Urinary bladder (tissue), 4 donors: ENCODE results near the gene RBM12. TPM values are rescaled to one million over a fixed set of nuclear protein-coding genes. Genes with fewer than 3 reads are reported as not detected.

Experiments used
- DNase-seq: peaks from one replicate; pipeline ENCODE4 v3.0.0-alpha.2; 2015; ENCODE audit errors: extremely low spot score
- H3K27ac ChIP-seq: one replicate; pipeline ENCODE4 v1.5.1; 2013; ENCODE audit warnings: low read depth, mild to moderate bottlenecking, moderate library complexity
- H3K36me3 ChIP-seq: one replicate; pipeline ENCODE4 v1.6.1; 2013; ENCODE audit warnings: mild to moderate bottlenecking, moderate library complexity; ENCODE audit not compliant: insufficient read depth
- H3K4me1 ChIP-seq: one replicate; pipeline ENCODE4 v1.6.1; 2013; ENCODE audit warnings: mild to moderate bottlenecking, moderate library complexity; ENCODE audit not compliant: insufficient read depth
- H3K4me3 ChIP-seq: one replicate; pipeline ENCODE4 v1.5.1; 2013; ENCODE audit warnings: low read depth, low read length
- WGBS: extraction: QIAGEN DNeasy Blood & Tissue Kit; methylation state at CpG from one replicate; pipeline ENCODE4 v1.1.7; 2013; 5-methylcytosine and 5-hydroxymethylcytosine counted together
- polyA plus RNA-seq: library from polyadenylated mRNA; stranded (reverse); fragments of 200-250 nt; gene quantifications from one replicate; pipeline ENCODE4 v1.2.3, GENCODE V29; 2013
- small RNA-seq: library from RNA; depleted of rRNA; stranded (forward); fragments of <200 nt; gene quantifications from one replicate; pipeline ENCODE3, GENCODE V24; 2014
- total RNA-seq: library from RNA; depleted of rRNA; stranded (reverse); fragments of >200 nt; gene quantifications from one replicate; pipeline ENCODE4 v1.2.3, GENCODE V29; 2014
- donor health status: healthy with polysubstance abuse.
- donor health status: healthy.

The RBM12 gene
- total and polyA plus RNA-seq, 2 donors: 25.5 to 64.8 TPM

- no peak for DNase-seq
- WGBS: 4% methylated on average over 103 of the region's 103 CpGs
- Histone ChIP-seq H3K27ac (no peak overlapping the region), H3K36me3 (no peaks in the 10 kb centered on the region), H3K4me1 (no peaks in the 10 kb centered on the region), H3K4me3 (peak overlapping the region; percentile 32)
Measured at GRCh38 chr20:35600993-35601973, 63.4 kb downstream of the RBM12 start.

DNA sequence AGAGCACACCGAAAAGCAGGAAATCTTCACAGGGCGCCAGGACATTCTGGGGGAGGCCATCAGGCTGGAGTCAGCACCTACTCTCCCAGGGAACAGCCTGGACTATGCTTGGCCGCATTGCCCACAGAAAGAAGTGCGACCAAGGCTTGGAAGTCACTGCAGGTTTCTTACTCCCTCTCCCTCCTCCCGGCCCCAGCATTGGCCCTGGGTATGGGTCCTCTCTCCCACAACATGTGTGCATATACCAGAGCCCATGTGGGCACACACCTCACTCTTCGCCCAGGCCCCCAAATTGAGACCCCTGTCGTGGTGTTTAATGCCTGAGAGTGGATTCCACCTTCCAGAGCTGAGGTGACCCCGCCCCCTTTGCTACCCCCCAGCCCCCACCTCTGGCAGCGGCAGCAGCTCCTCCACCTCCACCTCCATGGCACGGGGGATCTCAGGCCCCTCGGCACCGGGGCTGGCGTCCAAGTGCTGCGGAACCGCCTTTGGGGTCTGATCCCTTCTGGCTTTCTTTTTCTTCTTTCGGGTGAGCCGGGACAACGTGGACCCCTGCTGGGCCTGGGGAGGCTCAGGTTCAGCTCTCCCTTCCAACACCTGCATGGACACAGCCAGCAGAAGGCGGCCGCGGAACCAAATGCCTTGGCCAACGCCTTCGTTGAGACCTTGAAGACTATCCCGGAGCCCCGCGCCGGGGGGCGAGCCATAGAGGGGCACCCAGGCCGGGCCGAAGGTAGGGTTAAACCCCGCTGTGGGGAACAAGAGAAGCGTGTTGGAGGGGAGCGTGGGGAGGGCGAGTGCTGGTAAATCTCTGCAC, 64.3 kb downstream of the RBM12 start:
- H3K4me3 ChIP-seq: peak overlapping the region; percentile 32
- H3K27ac ChIP-seq: no peak overlapping the region
- H3K36me3 ChIP-seq: no peaks in the 10 kb centered on the region
- H3K4me1 ChIP-seq: no peaks in the 10 kb centered on the region
- no peak for DNase-seq
- 29% methylated on average over 34 of the region's 34 CpGs for WGBS

GRCh38 chr20:35599776-35600120, 65.0 kb downstream of the RBM12 start:
- WGBS: 95% methylated on average over 9 of the region's 9 CpGs
- Histone ChIP-seq H3K4me3 (no peak overlapping the region), H3K36me3 (no peaks in the 10 kb centered on the region), H3K4me1 (no peaks in the 10 kb centered on the region), H3K27ac (no peak overlapping the region)
- DNase-seq: no peak

Small RNA genes lying within 50 kb of the gene (small RNA-seq; reads per million reads assigned to genes)
- gene RNU6-759P: not detected

Other genes starting within 250 kb of the RBM12 start
- gene GDF5, start 226.7 kb downstream of the RBM12 start, total RNA-seq: 0.79 TPM
- 0.13 TPM for gene GDF5, start 226.7 kb downstream of the RBM12 start, polyA plus RNA-seq
- gene CEP250, start 209.3 kb downstream of the RBM12 start, total RNA-seq: 18.3 TPM
- gene CEP250, start 209.3 kb downstream of the RBM12 start, polyA plus RNA-seq: 15.7 TPM
- gene C20orf173, start 135.2 kb downstream of the RBM12 start, total RNA-seq: not detected
- not detected for gene C20orf173, start 135.2 kb downstream of the RBM12 start, polyA plus RNA-seq
- gene ERGIC3, start 122.8 kb downstream of the RBM12 start, total RNA-seq: 176 TPM
- gene ERGIC3, start 122.8 kb downstream of the RBM12 start, polyA plus RNA-seq: 200 TPM
- 1.6 TPM for gene SPAG4, start 49.1 kb downstream of the RBM12 start, total RNA-seq
- gene SPAG4, start 49.1 kb downstream of the RBM12 start, polyA plus RNA-seq: 4.9 TPM
- 87.9 TPM for gene CPNE1, start within 50 bp of the RBM12 start, total RNA-seq
- 161 TPM for gene CPNE1, start within 50 bp of the RBM12 start, polyA plus RNA-seq
- gene NFS1, start 34.5 kb upstream of the RBM12 start, total RNA-seq: 16.9 TPM
- 33.4 TPM for gene NFS1, start 34.5 kb upstream of the RBM12 start, polyA plus RNA-seq
- 78.8 TPM for gene ROMO1, start 34.5 kb upstream of the RBM12 start, total RNA-seq
- 252 TPM for gene ROMO1, start 34.5 kb upstream of the RBM12 start, polyA plus RNA-seq
- gene RBM39, start 77.4 kb upstream of the RBM12 start, total RNA-seq: 645 TPM
- gene RBM39, start 77.4 kb upstream of the RBM12 start, polyA plus RNA-seq: 183 TPM
- 32.5 TPM for gene PHF20, start 107.1 kb upstream of the RBM12 start, total RNA-seq
- 30.5 TPM for gene PHF20, start 107.1 kb upstream of the RBM12 start, polyA plus RNA-seq